GM10266 (cell line): Measurements from ENCODE around the gene LTO1.

ENCODE experiments used
- DNase-seq: peaks from one replicate; pipeline ENCODE4 v3.0.0; 2012; ENCODE audit errors: extremely low spot score
- CTCF ChIP-seq: IDR thresholded peaks from 2 replicates; pipeline ENCODE4 v1.5.1; 2012; ENCODE audit warnings: mild to moderate bottlenecking, low read depth; ENCODE audit not compliant: control insufficient read depth, insufficient read depth; ENCODE audit errors: missing control alignments

The LTO1 gene

GRCh38 chr11:69686452-69686851 lies 11.3 kb upstream of the LTO1 start:
- no peak for TF ChIP-seq CTCF
- no peak for DNase-seq

DNA sequence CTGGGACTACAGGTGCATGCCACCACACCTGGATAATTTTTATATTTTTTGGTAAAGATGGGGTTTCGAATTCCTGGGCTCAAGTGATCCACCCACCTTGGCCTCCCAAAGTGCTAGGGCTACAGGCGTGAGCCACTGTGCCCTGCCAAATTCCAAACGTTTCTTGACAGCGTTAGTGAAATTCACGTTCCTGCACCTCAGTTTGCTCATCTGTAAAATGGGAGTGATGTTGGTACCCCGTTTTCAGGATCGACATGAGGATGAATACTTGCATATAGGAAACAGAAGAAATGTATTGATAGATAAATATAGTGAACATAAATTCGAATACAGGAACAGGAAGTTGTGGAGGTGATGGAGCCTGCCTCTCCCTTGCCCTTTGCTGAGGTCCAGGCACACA lies 10.2 kb upstream of the LTO1 start:
- no peak for DNase-seq
- no peak for TF ChIP-seq CTCF

DNA sequence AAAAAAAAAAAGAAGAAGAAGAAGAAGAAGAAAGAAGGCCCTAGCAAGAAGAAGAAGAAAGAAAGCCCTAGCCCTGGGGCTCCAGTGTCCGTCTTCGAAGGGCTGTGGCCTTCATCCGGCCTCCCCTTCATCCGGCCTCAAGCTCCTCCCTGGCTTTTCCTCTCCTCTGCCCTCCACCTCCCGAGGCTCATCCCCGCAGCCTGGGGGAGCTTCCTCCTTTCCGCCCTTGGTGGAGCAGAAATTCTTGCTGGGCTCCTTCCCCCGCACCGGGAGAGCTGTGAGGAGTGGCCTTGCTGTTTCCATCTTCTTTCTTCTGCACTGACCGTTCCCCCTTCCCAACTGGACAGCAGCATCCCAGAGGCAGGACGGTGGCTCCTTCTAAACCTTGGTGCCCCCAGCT lies 9.5 kb upstream of the LTO1 start:
- no peak for TF ChIP-seq CTCF
- no peak for DNase-seq

GRCh38 chr11:69683764-69684333 lies 8.7 kb upstream of the LTO1 start:
- TF ChIP-seq CTCF, result peak; percentile 46
- no peak for DNase-seq

GRCh38 chr11:69682681-69683326 lies 7.7 kb upstream of the LTO1 start:
- DNase-seq, result no peak
- no peak for TF ChIP-seq CTCF

DNA sequence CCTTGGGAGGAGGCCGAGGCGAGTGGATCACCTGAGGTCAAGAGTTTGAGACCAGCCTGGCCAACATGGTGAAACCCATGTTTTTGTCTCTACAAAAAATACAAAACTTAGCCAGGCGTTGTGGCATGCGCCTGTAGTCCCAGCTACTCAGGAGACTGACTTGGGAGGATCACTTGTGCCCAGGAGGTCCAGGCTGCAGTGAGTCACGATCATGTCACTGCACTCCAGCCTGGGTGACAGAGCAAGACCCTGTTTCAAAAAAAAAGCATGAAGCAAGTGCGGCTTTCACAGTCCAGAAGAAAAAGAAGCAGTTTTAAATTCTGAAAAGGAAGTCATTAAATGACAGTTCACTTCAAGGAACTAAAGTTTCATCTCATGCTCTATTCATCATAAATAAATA lies 7.1 kb upstream of the LTO1 start:
- TF ChIP-seq CTCF, result no peak

GRCh38 chr11:69680688-69681087 lies 5.5 kb upstream of the LTO1 start:
- DNase-seq, result no peak
- TF ChIP-seq CTCF, result no peak

More for the DNA sequence above, 7.1 kb upstream of the LTO1 start:
- no peak for DNase-seq
